GM12892 (cell line): ENCODE results near the gene PRSS56.

Source experiments
- POLR2A ChIP-seq: IDR thresholded peaks from 2 replicates; pipeline ENCODE4 v1.6.1; 2011; ENCODE audit warnings: low read depth, low read length, control low read depth
- POLR2AphosphoS5 ChIP-seq: IDR thresholded peaks from 2 replicates; pipeline ENCODE4 v1.6.1; 2011; ENCODE audit warnings: low read depth, low read length, control low read depth

DNA sequence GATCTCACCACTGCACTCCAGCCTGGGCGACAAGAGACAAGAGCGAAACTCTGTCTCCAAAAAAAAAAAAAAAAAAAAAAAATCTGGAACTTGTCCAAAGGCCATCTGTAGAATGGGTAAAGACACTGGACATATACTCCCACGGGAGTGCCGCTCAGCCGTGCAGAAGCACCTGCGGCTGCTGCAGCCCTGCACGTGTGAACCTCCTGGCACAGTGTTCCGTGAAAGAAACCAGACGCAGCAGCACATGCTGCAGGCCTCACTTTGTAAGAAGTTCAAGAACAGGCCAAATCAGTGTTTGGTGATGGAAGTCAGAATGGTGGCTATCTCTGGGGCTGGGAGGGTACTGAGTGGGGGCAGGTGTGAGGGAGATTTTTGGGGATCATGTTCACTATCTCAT lies 12.2 kb downstream of the PRSS56 start:
- no peak for TF ChIP-seq POLR2A
- no peak for TF ChIP-seq POLR2AphosphoS5
